Activated naive CD8-positive, alpha-beta T cell (primary cell): Measurements from ENCODE around the gene PTGIS.
A peak's percentile ranks its signal among the peaks of the same experiment; 100 is the strongest.

Experiments used
- H3K27ac Mint-ChIP-seq: one replicate; pipeline ENCODE4 v1.8.0; 2021; ENCODE audit warnings: mixed read lengths
- H3K27me3 Mint-ChIP-seq: one replicate; pipeline ENCODE4 v1.8.0; 2021; ENCODE audit warnings: mixed read lengths
- H3K36me3 Mint-ChIP-seq: one replicate; pipeline ENCODE4 v1.8.0; 2021; ENCODE audit warnings: mixed read lengths
- H3K4me1 Mint-ChIP-seq: one replicate; pipeline ENCODE4 v1.8.0; 2021; ENCODE audit warnings: low read depth, mixed read lengths
- H3K4me3 Mint-ChIP-seq: one replicate; pipeline ENCODE4 v1.8.0; 2021; ENCODE audit warnings: mild to moderate bottlenecking, mixed read lengths
- H3K9me3 Mint-ChIP-seq: one replicate; pipeline ENCODE4 v1.8.0; 2021; ENCODE audit warnings: low read depth, mixed read lengths

The PTGIS gene

GRCh38 chr20:49561256-49561655 lies 6.7 kb downstream of the PTGIS start:
- no peaks in the 10 kb centered on the region for H3K4me1 Mint-ChIP-seq
- peaks cover 3% of the 10 kb centered on the region for H3K36me3 Mint-ChIP-seq
- H3K27ac Mint-ChIP-seq = no peak overlapping the region
- no peaks in the 10 kb centered on the region for H3K9me3 Mint-ChIP-seq
- no peak overlapping the region for H3K4me3 Mint-ChIP-seq
- peaks cover 24% of the 10 kb centered on the region for H3K27me3 Mint-ChIP-seq

GRCh38 chr20:49560646-49561045 lies 7.3 kb downstream of the PTGIS start:
- peaks cover 3% of the 10 kb centered on the region for H3K36me3 Mint-ChIP-seq
- no peaks in the 10 kb centered on the region for H3K4me1 Mint-ChIP-seq
- H3K27me3 Mint-ChIP-seq = peaks cover 23% of the 10 kb centered on the region
- H3K4me3 Mint-ChIP-seq = no peak overlapping the region
- H3K9me3 Mint-ChIP-seq = no peaks in the 10 kb centered on the region
- no peak overlapping the region for H3K27ac Mint-ChIP-seq

DNA sequence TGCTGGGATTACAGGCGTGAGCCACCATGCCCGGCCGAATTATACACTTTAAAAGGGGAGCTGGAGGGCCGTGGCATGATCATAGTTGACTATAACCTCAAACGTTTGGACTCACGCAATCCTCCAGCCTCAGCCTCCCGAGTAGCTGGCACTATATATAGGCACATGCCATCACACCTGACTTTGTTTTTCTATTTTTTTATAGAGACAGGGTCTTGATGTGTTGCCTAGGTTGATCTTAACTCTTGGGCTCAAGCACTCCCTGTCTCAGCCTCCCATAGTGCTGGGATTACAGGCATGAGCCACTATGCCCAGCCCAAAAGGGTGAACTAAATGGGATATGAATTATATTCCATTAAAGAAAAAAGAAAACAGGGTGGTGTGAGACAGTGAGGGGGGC lies 7.8 kb downstream of the PTGIS start:
- no peaks in the 10 kb centered on the region for H3K4me1 Mint-ChIP-seq
- no peak overlapping the region for H3K4me3 Mint-ChIP-seq
- no peak overlapping the region for H3K27ac Mint-ChIP-seq
- H3K27me3 Mint-ChIP-seq = peaks cover 25% of the 10 kb centered on the region
- peaks cover 3% of the 10 kb centered on the region for H3K36me3 Mint-ChIP-seq
- no peaks in the 10 kb centered on the region for H3K9me3 Mint-ChIP-seq

DNA sequence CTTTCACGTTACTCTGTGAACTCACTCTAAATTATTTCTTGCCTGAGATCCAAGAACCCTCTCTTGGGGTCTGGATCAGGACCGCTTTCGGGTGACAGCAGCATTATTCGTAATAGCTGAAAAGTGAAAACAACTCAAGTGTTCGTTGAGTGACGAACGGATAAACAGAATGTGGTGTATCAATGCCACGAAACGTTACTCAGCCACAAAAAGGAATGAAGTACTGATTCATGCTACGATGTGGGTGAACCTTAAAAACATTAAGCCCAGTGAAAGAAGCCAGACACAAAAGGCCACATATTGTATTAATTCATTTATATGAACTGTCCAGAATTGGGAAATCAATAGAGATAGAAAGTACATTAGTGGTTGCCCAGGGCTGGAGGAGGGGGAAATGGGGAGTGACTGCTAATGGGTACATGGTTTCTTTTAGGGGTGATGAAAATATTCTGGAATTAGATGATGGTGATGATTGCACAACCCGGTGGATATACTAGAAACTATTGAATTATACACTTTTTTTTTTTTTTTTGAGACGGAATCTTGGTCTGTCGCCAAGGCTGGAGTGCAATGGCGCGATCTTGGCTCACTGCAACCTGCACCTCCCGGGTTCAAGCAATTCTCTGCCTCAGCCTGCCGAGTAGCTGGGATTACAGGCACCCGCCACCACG lies 8.4 kb downstream of the PTGIS start:
- no peaks in the 10 kb centered on the region for H3K9me3 Mint-ChIP-seq
- no peak overlapping the region for H3K27ac Mint-ChIP-seq
- peaks cover 25% of the 10 kb centered on the region for H3K27me3 Mint-ChIP-seq
- peaks cover 3% of the 10 kb centered on the region for H3K36me3 Mint-ChIP-seq
- H3K4me1 Mint-ChIP-seq = no peaks in the 10 kb centered on the region
- H3K4me3 Mint-ChIP-seq = no peak overlapping the region

DNA sequence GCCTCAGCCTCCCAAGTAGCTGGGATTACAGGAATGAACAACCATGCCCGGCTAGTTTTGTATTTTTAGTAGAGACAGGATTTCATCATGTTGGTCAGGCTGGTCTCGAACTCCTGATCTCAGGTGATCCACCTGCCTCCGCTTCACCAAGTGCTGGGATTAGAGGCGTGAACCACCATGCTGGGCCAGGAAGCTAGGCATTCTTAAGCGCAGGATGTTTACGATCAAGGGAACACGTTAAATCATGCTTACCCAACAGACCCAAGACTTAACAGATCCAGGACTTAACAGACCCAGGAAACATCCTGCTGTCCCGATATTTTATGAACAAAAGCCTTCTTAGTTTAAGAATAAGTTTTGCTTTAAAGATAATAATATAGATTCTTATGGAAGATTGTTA lies 9.1 kb downstream of the PTGIS start:
- H3K4me1 Mint-ChIP-seq = no peaks in the 10 kb centered on the region
- no peak overlapping the region for H3K27ac Mint-ChIP-seq
- peaks cover 25% of the 10 kb centered on the region for H3K27me3 Mint-ChIP-seq
- H3K9me3 Mint-ChIP-seq = no peaks in the 10 kb centered on the region
- H3K4me3 Mint-ChIP-seq = no peak overlapping the region
- H3K36me3 Mint-ChIP-seq = peaks cover 3% of the 10 kb centered on the region

DNA sequence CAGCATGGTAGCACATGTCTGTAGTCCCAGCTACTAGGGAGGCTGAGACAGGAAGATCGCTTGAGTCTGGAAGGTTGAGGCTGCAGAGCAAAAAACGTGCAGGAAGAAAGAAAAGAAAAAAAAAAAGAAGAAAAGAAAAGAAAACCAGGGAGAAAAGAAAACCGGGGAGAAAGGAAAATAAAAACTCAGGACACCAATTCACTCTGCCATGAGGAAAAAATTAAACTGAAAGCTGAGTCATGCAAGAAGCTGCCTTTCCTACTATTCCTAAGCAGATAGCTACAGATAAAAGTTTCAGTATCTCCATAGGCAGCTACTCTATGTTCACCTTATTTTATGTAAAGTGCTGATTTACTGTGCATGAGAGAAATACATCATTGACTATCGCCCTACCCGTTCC lies 10.5 kb downstream of the PTGIS start:
- H3K4me3 Mint-ChIP-seq = no peak overlapping the region
- no peaks in the 10 kb centered on the region for H3K9me3 Mint-ChIP-seq
- no peak overlapping the region for H3K27ac Mint-ChIP-seq
- peaks cover 3% of the 10 kb centered on the region for H3K36me3 Mint-ChIP-seq
- H3K4me1 Mint-ChIP-seq = peaks cover under 1% of the 10 kb centered on the region
- peaks cover 16% of the 10 kb centered on the region for H3K27me3 Mint-ChIP-seq

DNA sequence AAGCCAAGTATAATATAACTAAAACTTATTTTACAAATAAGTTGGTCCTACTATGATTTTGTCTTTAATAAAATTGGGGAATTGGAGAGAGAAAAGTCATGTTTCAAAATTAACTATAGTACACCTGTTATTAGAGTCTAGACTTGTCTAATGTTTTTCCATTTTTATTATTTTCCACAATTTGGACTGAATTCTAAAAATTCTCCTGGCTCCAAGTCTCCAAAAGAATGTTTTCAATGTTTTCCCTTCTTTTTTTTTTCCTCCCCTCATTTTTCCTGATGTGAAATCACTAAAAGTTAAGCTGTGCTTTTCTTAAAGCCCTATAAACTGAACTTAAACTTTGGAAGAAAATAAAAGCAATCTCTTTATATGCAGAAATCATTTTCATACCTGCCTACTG lies 11.3 kb downstream of the PTGIS start:
- peaks cover 3% of the 10 kb centered on the region for H3K36me3 Mint-ChIP-seq
- H3K27ac Mint-ChIP-seq = no peak overlapping the region
- no peak overlapping the region for H3K4me3 Mint-ChIP-seq
- peaks cover 3% of the 10 kb centered on the region for H3K4me1 Mint-ChIP-seq
- H3K9me3 Mint-ChIP-seq = no peaks in the 10 kb centered on the region
- peaks cover 16% of the 10 kb centered on the region for H3K27me3 Mint-ChIP-seq

- Mint-ChIP-seq H3K4me3 (no peak overlapping the region), H3K27ac (no peak overlapping the region), H3K4me1 (peaks cover 11% of the 10 kb centered on the region), H3K9me3 (no peaks in the 10 kb centered on the region), H3K36me3 (no peaks in the 10 kb centered on the region), H3K27me3 (peaks cover 5% of the 10 kb centered on the region)
Observed at GRCh38 chr20:49549801-49550551, 18.0 kb downstream of the PTGIS start.

DNA sequence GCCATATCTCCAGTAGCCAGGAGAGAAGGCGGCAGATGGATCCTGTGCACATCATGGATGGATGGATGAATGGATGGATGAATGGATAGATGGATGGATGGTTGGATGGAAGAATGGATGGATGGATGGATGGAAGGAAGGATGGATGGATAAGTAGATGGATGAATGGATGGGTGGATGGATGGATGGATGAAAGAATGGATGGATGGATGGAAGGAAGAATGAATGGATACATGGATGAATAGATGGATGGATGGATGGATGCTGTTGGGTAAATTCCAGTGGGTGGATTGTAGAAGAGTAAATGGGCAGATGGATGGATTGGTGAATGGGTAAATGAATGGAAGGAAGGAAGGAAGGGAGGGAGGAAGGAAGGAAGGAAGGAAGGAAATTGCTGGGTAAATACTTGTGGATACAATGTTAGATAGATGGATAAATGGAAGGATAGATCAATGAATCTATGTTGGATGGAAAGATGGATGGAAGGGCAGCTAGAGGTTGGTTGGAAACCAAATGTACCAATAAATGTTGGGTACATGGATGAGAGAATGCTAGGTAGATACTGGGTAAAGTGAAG lies 19.5 kb downstream of the PTGIS start:
- Mint-ChIP-seq H3K27me3 (peaks cover 5% of the 10 kb centered on the region), H3K4me1 (peaks cover 11% of the 10 kb centered on the region), H3K27ac (no peak overlapping the region), H3K36me3 (no peaks in the 10 kb centered on the region), H3K4me3 (no peak overlapping the region), H3K9me3 (no peaks in the 10 kb centered on the region)

DNA sequence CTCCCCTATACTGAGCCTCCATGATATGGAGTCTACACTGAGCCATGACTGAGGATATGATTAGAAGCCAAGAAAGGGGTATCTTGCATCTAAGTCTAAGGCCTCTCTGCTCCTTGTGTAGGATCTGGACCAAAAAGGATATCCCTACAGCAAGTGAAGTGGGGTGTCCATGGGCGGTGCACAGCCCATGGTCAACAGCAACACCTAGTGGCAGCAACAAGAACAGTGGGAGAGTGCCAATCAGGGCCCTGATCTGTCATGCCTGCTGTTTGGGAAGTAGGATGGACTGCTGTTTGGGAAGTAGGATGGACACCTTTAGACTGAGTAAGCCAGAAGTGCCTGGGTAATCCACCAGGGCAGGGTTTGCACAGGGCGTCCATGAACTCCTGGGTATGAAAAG lies 22.4 kb downstream of the PTGIS start:
- H3K27ac Mint-ChIP-seq = no peak overlapping the region
- H3K4me3 Mint-ChIP-seq = no peak overlapping the region
- no peaks in the 10 kb centered on the region for H3K36me3 Mint-ChIP-seq
- no peaks in the 10 kb centered on the region for H3K9me3 Mint-ChIP-seq
- peaks cover 14% of the 10 kb centered on the region for H3K4me1 Mint-ChIP-seq
- peaks cover 2% of the 10 kb centered on the region for H3K27me3 Mint-ChIP-seq

GRCh38 chr20:49544535-49544934 lies 23.4 kb downstream of the PTGIS start:
- no peaks in the 10 kb centered on the region for H3K36me3 Mint-ChIP-seq
- H3K4me3 Mint-ChIP-seq = no peak overlapping the region
- H3K27ac Mint-ChIP-seq = no peak overlapping the region
- peaks cover 2% of the 10 kb centered on the region for H3K27me3 Mint-ChIP-seq
- H3K9me3 Mint-ChIP-seq = no peaks in the 10 kb centered on the region
- H3K4me1 Mint-ChIP-seq = peaks cover 10% of the 10 kb centered on the region

- H3K36me3 Mint-ChIP-seq = no peaks in the 10 kb centered on the region
- H3K4me3 Mint-ChIP-seq = no peak overlapping the region
- H3K4me1 Mint-ChIP-seq = peaks cover 10% of the 10 kb centered on the region
- no peaks in the 10 kb centered on the region for H3K9me3 Mint-ChIP-seq
- peaks cover 2% of the 10 kb centered on the region for H3K27me3 Mint-ChIP-seq
- H3K27ac Mint-ChIP-seq = no peak overlapping the region
Observed at GRCh38 chr20:49543858-49544437, 24.0 kb downstream of the PTGIS start.

DNA sequence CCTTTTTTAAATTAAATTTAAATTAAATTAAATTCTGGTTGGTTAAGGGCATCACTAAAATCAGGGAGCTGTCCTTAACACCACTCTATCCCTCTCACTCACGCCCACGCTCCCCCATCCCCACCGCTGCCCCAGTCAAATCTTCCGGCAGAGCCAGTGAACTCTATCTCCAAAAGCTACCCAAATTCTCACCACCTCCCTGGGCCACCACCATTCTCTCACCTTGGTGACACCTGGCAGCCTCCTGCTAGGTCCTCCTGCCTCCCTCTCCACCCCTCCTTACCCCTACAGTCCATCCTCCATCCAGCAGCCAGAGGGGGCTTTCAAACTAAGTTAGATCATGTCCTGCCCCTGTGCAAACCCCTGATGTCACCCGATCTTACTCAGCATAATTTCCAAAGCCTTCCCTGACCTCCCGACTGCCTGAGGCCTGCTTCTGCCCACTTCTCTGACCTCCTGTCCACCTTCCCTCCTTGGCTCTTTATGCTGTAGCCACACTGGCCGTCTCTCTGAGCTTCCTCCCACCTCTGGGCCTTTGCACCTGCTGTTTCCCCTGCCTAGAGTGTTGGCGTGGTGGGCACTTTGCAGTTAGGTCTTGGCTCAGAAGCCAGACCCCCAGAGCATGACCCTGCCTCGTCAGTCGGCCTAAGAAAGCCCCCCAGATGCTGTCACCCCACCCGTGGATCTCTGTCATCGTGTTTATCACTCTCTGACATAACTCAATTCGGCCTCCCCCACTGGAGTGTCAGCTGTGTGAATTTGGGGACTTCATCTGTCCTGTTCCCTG lies 24.7 kb downstream of the PTGIS start:
- Mint-ChIP-seq H3K36me3 (no peaks in the 10 kb centered on the region), H3K4me3 (no peak overlapping the region), H3K27me3 (peaks cover 2% of the 10 kb centered on the region), H3K4me1 (peaks cover 10% of the 10 kb centered on the region), H3K9me3 (no peaks in the 10 kb centered on the region), H3K27ac (peak overlapping the region; percentile 41)

DNA sequence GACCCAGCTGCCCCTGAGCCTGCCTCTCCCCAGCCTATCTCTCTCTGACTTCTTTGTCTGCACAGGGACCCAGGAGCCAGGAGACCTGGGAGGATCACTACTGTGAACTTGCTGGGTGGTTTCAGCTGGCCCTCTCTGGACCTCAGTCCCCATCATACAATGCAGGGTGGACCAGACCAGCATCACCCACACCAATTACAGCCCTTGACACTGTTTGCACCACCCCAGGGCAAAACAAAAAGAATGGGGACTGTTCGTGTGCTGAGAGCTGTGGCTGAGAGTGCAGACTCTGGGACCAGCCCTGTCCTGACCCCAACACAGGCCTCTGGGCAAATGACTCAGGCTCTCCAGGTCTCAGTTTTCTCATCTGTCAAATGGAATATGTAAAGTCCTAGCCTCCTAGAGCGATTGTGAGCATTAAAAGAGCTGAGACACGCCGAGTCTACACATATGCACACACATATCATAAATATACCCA lies 25.4 kb downstream of the PTGIS start:
- Mint-ChIP-seq H3K9me3 (no peaks in the 10 kb centered on the region), H3K4me1 (peaks cover 10% of the 10 kb centered on the region), H3K27me3 (peaks cover 2% of the 10 kb centered on the region), H3K27ac (peak overlapping the region; percentile 66), H3K36me3 (no peaks in the 10 kb centered on the region), H3K4me3 (no peak overlapping the region)
